Body of pancreas (tissue), 4 donors: ENCODE results near the gene AREL1. TPM values are rescaled to one million over a fixed set of nuclear protein-coding genes. Genes with fewer than 3 reads are reported as not detected.

Source experiments
- ATAC-seq: fragments of 150-250 bp; one replicate; pipeline ENCODE4 v1.9.1; 2016
- DNase-seq, 4 donors: peaks; one replicate each; pipeline ENCODE4 v3.0.0-alpha.2; 2019
- H3K27ac ChIP-seq, 4 donors: fragments of 200-600 bp; sonication (generic); 1 replicate in 3 of 4; 2 replicates in 1 of 4; pipeline versions ENCODE4 v1.5.1 to v1.6.1; 2016 to 2019; ENCODE audit warnings: mild to moderate bottlenecking in 1 of 4, mixed read lengths in 1 of 4, moderate library complexity in 1 of 4
- H3K27me3 ChIP-seq, 2 donors: fragments of 200-600 bp; sonication (generic); one replicate each; pipeline ENCODE4 v1.6.0; 2016; ENCODE audit warnings: mild to moderate bottlenecking in 1 of 2
- H3K36me3 ChIP-seq, 2 donors: fragments of 200-600 bp; sonication (generic); replicated peaks in 1 of 2; 2 replicates each; pipeline ENCODE4 v1.5.1; 2016; ENCODE audit warnings: low read depth in 2 of 2; ENCODE audit not compliant: insufficient read depth in 1 of 2
- H3K4me1 ChIP-seq: fragments of 200-600 bp; sonication (generic); one replicate; pipeline ENCODE4 v1.6.0; 2016
- H3K4me3 ChIP-seq, 2 donors: fragments of 200-600 bp; sonication (generic); 1 replicate in 1 of 2; 2 replicates in 1 of 2; pipeline ENCODE4 v1.5.1; 2016 to 2019
- H3K9me3 ChIP-seq, 3 donors: fragments of 200-600 bp; sonication (generic); 1 replicate in 2 of 3; 2 replicates in 1 of 3; pipeline ENCODE4 v1.5.1; 2016
- POLR2A ChIP-seq, 3 donors: fragments of 450-650 bp; IDR thresholded peaks; one replicate each; pipeline ENCODE4 v1.6.1; 2016; ENCODE audit warnings: antibody characterized with exemption in 3 of 3, mild to moderate bottlenecking in 2 of 3
- WGBS, 2 donors: methylation state at CpG; one replicate each; pipeline ENCODE4 v1.1.5; 2017; 5-methylcytosine and 5-hydroxymethylcytosine counted together
- intact Hi-C: fragments of 100-400 bp; cut with DNase I; formaldehyde crosslinking; loops from one replicate; pipeline ENCODE4 v1.15.1; 2023
- total RNA-seq, 2 donors: library from RNA; depleted of rRNA; stranded (reverse); fragments of >200 nt; gene quantifications; one replicate each; pipeline ENCODE4 v1.1.0, GENCODE V29; 2016
- TF ChIP-seq, protein P1 (sequence below), 7 experiments: fragments of 450-650 bp in 4 of 7; fragments of 200-600 bp in 3 of 7; sonication (generic) in 3 of 7; IDR thresholded peaks; one replicate each; pipeline ENCODE4 v1.5.1; 2016 to 2019; ENCODE audit warnings: antibody characterized with exemption in 7 of 7

Gene AREL1
- total RNA-seq, 2 donors from 2014 or later, result 10.6 to 21.1 TPM

- TF ChIP-seq POLR2A (IDR thresholded peaks at IDR 0.05), result no peak
- TF ChIP-seq, protein P1, sequence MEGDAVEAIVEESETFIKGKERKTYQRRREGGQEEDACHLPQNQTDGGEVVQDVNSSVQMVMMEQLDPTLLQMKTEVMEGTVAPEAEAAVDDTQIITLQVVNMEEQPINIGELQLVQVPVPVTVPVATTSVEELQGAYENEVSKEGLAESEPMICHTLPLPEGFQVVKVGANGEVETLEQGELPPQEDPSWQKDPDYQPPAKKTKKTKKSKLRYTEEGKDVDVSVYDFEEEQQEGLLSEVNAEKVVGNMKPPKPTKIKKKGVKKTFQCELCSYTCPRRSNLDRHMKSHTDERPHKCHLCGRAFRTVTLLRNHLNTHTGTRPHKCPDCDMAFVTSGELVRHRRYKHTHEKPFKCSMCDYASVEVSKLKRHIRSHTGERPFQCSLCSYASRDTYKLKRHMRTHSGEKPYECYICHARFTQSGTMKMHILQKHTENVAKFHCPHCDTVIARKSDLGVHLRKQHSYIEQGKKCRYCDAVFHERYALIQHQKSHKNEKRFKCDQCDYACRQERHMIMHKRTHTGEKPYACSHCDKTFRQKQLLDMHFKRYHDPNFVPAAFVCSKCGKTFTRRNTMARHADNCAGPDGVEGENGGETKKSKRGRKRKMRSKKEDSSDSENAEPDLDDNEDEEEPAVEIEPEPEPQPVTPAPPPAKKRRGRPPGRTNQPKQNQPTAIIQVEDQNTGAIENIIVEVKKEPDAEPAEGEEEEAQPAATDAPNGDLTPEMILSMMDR (IDR thresholded peaks at IDR 0.05), result no peak
- no peaks in the 10 kb centered on the region for H3K9me3 ChIP-seq
- H3K27ac ChIP-seq, result no peak overlapping the region
- intact Hi-C loops, result no loop called here
- H3K36me3 ChIP-seq, result no peaks in the 10 kb centered on the region
- ATAC-seq (no peak), DNase-seq (no peak)
- H3K27me3 ChIP-seq, result no peaks in the 10 kb centered on the region
- H3K4me1 ChIP-seq, result peaks cover 8% of the 10 kb centered on the region
- 70 to 74% methylated on average over 13 of the region's 13 CpGs for WGBS, 2 donors
- H3K4me3 ChIP-seq, result no peak overlapping the region
These were observed 67.0 kb downstream of the AREL1 start for GRCh38 chr14:74645756-74646470.

DNA sequence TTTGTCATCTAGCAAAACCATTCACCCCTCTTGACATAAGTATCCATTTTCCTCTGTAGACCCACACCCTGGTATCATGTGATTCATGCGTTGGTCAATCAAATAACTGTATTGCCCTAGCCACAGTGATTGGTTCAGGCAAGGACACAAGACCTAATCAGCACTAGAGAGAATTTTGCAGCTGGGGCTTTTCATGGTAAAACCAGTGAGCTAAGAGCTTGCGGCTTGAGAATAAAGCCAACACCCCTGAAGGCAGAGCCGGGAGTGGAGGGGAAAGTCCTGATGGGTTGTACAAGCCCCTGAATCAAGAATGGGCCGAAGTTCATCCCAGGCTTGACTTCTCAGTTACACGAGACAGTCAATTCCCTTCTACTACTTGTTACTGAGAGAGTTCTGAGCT, 67.6 kb downstream of the AREL1 start:
- H3K9me3 ChIP-seq, result no peaks in the 10 kb centered on the region
- DNase-seq (no peak), ATAC-seq (no peak)
- no peaks in the 10 kb centered on the region for H3K27me3 ChIP-seq
- H3K36me3 ChIP-seq, result no peaks in the 10 kb centered on the region
- no peak overlapping the region for H3K4me3 ChIP-seq
- H3K4me1 ChIP-seq, result peaks cover 8% of the 10 kb centered on the region
- intact Hi-C loops, result no loop called here
- TF ChIP-seq POLR2A (IDR thresholded peaks at IDR 0.05), result no peak
- TF ChIP-seq, protein P1 (IDR thresholded peaks at IDR 0.05), result no peak
- 66 to 77% methylated on average over 5 of the region's 5 CpGs for WGBS, 2 donors
- no peak overlapping the region for H3K27ac ChIP-seq

- TF ChIP-seq, protein P1 (IDR thresholded peaks at IDR 0.05), result no peak
- no peak for TF ChIP-seq POLR2A (IDR thresholded peaks at IDR 0.05)
- Histone ChIP-seq H3K36me3 (no peaks in the 10 kb centered on the region), H3K9me3 (no peaks in the 10 kb centered on the region), H3K4me3 (no peak overlapping the region), H3K27ac (no peak overlapping the region), H3K4me1 (no peaks in the 10 kb centered on the region), H3K27me3 (no peaks in the 10 kb centered on the region)
- WGBS, 2 donors, result 88 to 90% methylated on average over 9 to 12 of the region's 12 CpGs
- DNase-seq (no peak), ATAC-seq (no peak)
- intact Hi-C loops, result no loop called here
These were observed 71.1 kb downstream of the AREL1 start for GRCh38 chr14:74641601-74642391.

GRCh38 chr14:74638966-74639365, 73.9 kb downstream of the AREL1 start:
- no peak overlapping the region for H3K27ac ChIP-seq
- intact Hi-C loops, result no loop called here
- H3K4me3 ChIP-seq, result no peak overlapping the region
- H3K36me3 ChIP-seq, result no peaks in the 10 kb centered on the region
- H3K4me1 ChIP-seq, result no peaks in the 10 kb centered on the region
- H3K27me3 ChIP-seq, result no peaks in the 10 kb centered on the region
- H3K9me3 ChIP-seq, result no peaks in the 10 kb centered on the region
- no peak for DNase-seq
- ATAC-seq, result peak; percentile 24
- WGBS, 2 donors, result 82 to 83% methylated on average over 1 of the region's 1 CpG
- TF ChIP-seq POLR2A (IDR thresholded peaks at IDR 0.05), result no peak
- TF ChIP-seq, protein P1 (IDR thresholded peaks at IDR 0.05), result no peak
